HG03175 (cell line): ENCODE data around the gene SHMT2.
A peak's percentile ranks its signal among the peaks of the same experiment; 100 is the strongest.

ENCODE experiments used
- ATAC-seq: cut with Tn5 transposase; IDR thresholded peaks from one replicate; pipeline ENCODE4 v1.9.1; 2021; ENCODE audit warnings: mild to moderate bottlenecking, moderate library complexity; ENCODE audit not compliant: unreplicated experiment

SHMT2 gene

GRCh38 chr12:57196956-57197355 lies 32.6 kb upstream of the SHMT2 start:
- ATAC-seq = no peak

- ATAC-seq = no peak
Measured at GRCh38 chr12:57198329-57198728, 31.2 kb upstream of the SHMT2 start.

GRCh38 chr12:57199191-57199590 lies 30.3 kb upstream of the SHMT2 start:
- no peak for ATAC-seq

- no peak for ATAC-seq
Measured at GRCh38 chr12:57200497-57200896, 29.0 kb upstream of the SHMT2 start.

GRCh38 chr12:57201219-57201618 lies 28.3 kb upstream of the SHMT2 start:
- no peak for ATAC-seq

- no peak for ATAC-seq
Measured at GRCh38 chr12:57201631-57202030, 27.9 kb upstream of the SHMT2 start.

- ATAC-seq = no peak
Measured at GRCh38 chr12:57202321-57202720, 27.2 kb upstream of the SHMT2 start.

GRCh38 chr12:57203201-57203600 lies 26.3 kb upstream of the SHMT2 start:
- no peak for ATAC-seq

GRCh38 chr12:57203791-57204190 lies 25.7 kb upstream of the SHMT2 start:
- no peak for ATAC-seq

- ATAC-seq = no peak
Measured at GRCh38 chr12:57204454-57204853, 25.1 kb upstream of the SHMT2 start.

- ATAC-seq = no peak
Measured at GRCh38 chr12:57205186-57205585, 24.3 kb upstream of the SHMT2 start.

- no peak for ATAC-seq
Measured at GRCh38 chr12:57205931-57206330, 23.6 kb upstream of the SHMT2 start.

- no peak for ATAC-seq
Measured at GRCh38 chr12:57207731-57208630, 21.5 kb upstream of the SHMT2 start.

- ATAC-seq = no peak
Measured at GRCh38 chr12:57208631-57209282, 20.8 kb upstream of the SHMT2 start.

- no peak for ATAC-seq
Measured at GRCh38 chr12:57209916-57210315, 19.6 kb upstream of the SHMT2 start.

- no peak for ATAC-seq
Measured at GRCh38 chr12:57210461-57210860, 19.1 kb upstream of the SHMT2 start.

- ATAC-seq = no peak
Measured at GRCh38 chr12:57210926-57211692, 18.4 kb upstream of the SHMT2 start.

- no peak for ATAC-seq
Measured at GRCh38 chr12:57211791-57212700, 17.5 kb upstream of the SHMT2 start.

- no peak for ATAC-seq
Measured at GRCh38 chr12:57212701-57213057, 16.8 kb upstream of the SHMT2 start.

GRCh38 chr12:57213058-57213715 lies 16.3 kb upstream of the SHMT2 start:
- peak; percentile 43 for ATAC-seq
